ENCODE results near the gene ZNF77. TPM values are rescaled to one million over a fixed set of nuclear protein-coding genes. Genes with fewer than 3 reads are reported as not detected.

ZNF77 gene
- 1.4 to 2.0 TPM (median 1.6 TPM) in 5 replicates for total RNA-seq (2022; extraction: Qiagen RNA extraction)

GRCh38 chr19:2944775-2945574 is at the start of gene ZNF77:
TSS of gene ZNF77 (minus strand) at chr19:2944971. CDS start at chr19:2944840, 131 bp downstream.

GRCh38 chr19:2977001-2977745 is 32.4 kb upstream of the ZNF77 start, which contains the start of gene TLE6:
TSS of gene TLE6 (plus strand) at chr19:2977564. CDS start at chr19:2978234, 670 bp downstream.

GRCh38 chr19:2900296-2901252 is 44.2 kb downstream of the ZNF77 start, which contains the start of gene ZNF57:
TSS of gene ZNF57 (plus strand) at chr19:2900928. CDS start at chr19:2901046, 118 bp downstream.

Other genes with a start within 250 kb of the ZNF77 start
- gene GNG7, start 242.3 kb downstream of the ZNF77 start, total RNA-seq (2022; extraction: Qiagen RNA extraction) = 0.03 to 0.08 TPM (median 0.06 TPM) in 5 replicates
- 3.2 to 4.0 TPM (median 3.9 TPM) in 5 replicates for gene DIRAS1, start 223.6 kb downstream of the ZNF77 start, total RNA-seq (2022; extraction: Qiagen RNA extraction)
- 22.1 to 30.9 TPM (median 28.2 TPM) in 5 replicates for gene SLC39A3, start 205.0 kb downstream of the ZNF77 start, total RNA-seq (2022; extraction: Qiagen RNA extraction)
- gene SGTA, start 161.7 kb downstream of the ZNF77 start, total RNA-seq (2022; extraction: Qiagen RNA extraction) = 55.3 to 78.0 TPM (median 68.4 TPM) in 5 replicates
- gene THOP1, start 159.5 kb downstream of the ZNF77 start, total RNA-seq (2022; extraction: Qiagen RNA extraction) = 83.4 to 100 TPM (median 97.1 TPM) in 5 replicates
- gene ZNF554, start 125.1 kb downstream of the ZNF77 start, total RNA-seq (2022; extraction: Qiagen RNA extraction) = 0.77 to 1.1 TPM (median 0.91 TPM) in 5 replicates
- gene ZNF555, start 103.5 kb downstream of the ZNF77 start, total RNA-seq (2022; extraction: Qiagen RNA extraction) = 1.8 to 2.8 TPM (median 2.4 TPM) in 5 replicates
- 0.02 to 0.07 TPM (median 0.05 TPM) in 5 replicates for gene ZNF556, start 77.6 kb downstream of the ZNF77 start, total RNA-seq (2022; extraction: Qiagen RNA extraction)
- gene ZNF57, start 44.0 kb downstream of the ZNF77 start, total RNA-seq (2022; extraction: Qiagen RNA extraction) = 3.7 to 5.4 TPM (median 4.1 TPM) in 5 replicates
- gene TLE6, start 32.6 kb upstream of the ZNF77 start, total RNA-seq (2022; extraction: Qiagen RNA extraction) = 4.7 to 6.8 TPM (median 5.3 TPM) in 5 replicates
- 2.5 to 3.8 TPM (median 3.0 TPM) in 5 replicates for gene TLE2, start 84.3 kb upstream of the ZNF77 start, total RNA-seq (2022; extraction: Qiagen RNA extraction)
- gene TLE5, start 117.5 kb upstream of the ZNF77 start, total RNA-seq (2022; extraction: Qiagen RNA extraction) = 194 to 285 TPM (median 274 TPM) in 5 replicates
- gene GNA11, start 149.4 kb upstream of the ZNF77 start, total RNA-seq (2022; extraction: Qiagen RNA extraction) = 31.8 to 34.2 TPM (median 32.4 TPM) in 5 replicates
- 0.05 to 0.14 TPM (median 0.07 TPM) in 5 replicates for gene GNA15, start 191.1 kb upstream of the ZNF77 start, total RNA-seq (2022; extraction: Qiagen RNA extraction)
- gene S1PR4, start 233.8 kb upstream of the ZNF77 start, total RNA-seq (2022; extraction: Qiagen RNA extraction) = 0.10 to 0.22 TPM (median 0.14 TPM) in 5 replicates
- gene NCLN, start 241.0 kb upstream of the ZNF77 start, total RNA-seq (2022; extraction: Qiagen RNA extraction) = 57.8 to 84.1 TPM (median 76.6 TPM) in 5 replicates

All from A549 treated with AZD2906 at 1 μM for 4 hours (cell line).